EL (cell line): ENCODE measurements around the gene LCP1.
A peak's percentile ranks its signal among the peaks of the same experiment; 100 is the strongest.
"Not testable (repeated sequence)": the region's sequence is repeated elsewhere in the genome, so short reads cannot be mapped to it uniquely, and the experiment has no call there.

Experiments
- DNase-seq: peaks from one replicate; pipeline ENCODE4 v3.0.0-alpha.2; 2016

Gene LCP1

GRCh38 chr13:46179969-46180763, 1.8 kb downstream of the LCP1 start:
- no peak for DNase-seq

GRCh38 chr13:46179491-46179908, 2.5 kb downstream of the LCP1 start:
- no peak for DNase-seq

- no peak for DNase-seq
Observed at GRCh38 chr13:46178821-46179220, 3.2 kb downstream of the LCP1 start.

GRCh38 chr13:46178143-46178542, 3.8 kb downstream of the LCP1 start:
- DNase-seq, result no peak

- DNase-seq, result no peak
Observed at GRCh38 chr13:46176756-46177155, 5.2 kb downstream of the LCP1 start.

GRCh38 chr13:46173656-46174055, 8.3 kb downstream of the LCP1 start:
- no peak for DNase-seq

- no peak for DNase-seq
Observed at GRCh38 chr13:46172531-46172991, 9.4 kb downstream of the LCP1 start.

GRCh38 chr13:46171739-46172138, 10.2 kb downstream of the LCP1 start:
- DNase-seq, result no peak

- no peak for DNase-seq
Observed at GRCh38 chr13:46171217-46171616, 10.8 kb downstream of the LCP1 start.

GRCh38 chr13:46170687-46171086, 11.3 kb downstream of the LCP1 start:
- peak; percentile 3 for DNase-seq

- no peak for DNase-seq
Observed at GRCh38 chr13:46170268-46170667, 11.7 kb downstream of the LCP1 start.

- no peak for DNase-seq
Observed at GRCh38 chr13:46169758-46170157, 12.2 kb downstream of the LCP1 start.

GRCh38 chr13:46168783-46169182, 13.2 kb downstream of the LCP1 start:
- DNase-seq, result no peak

- DNase-seq, result peak; percentile 11
Observed at GRCh38 chr13:46168341-46168740, 13.6 kb downstream of the LCP1 start.

- DNase-seq, result no peak
Observed at GRCh38 chr13:46166947-46167610, 14.9 kb downstream of the LCP1 start.

- DNase-seq, result no peak
Observed at GRCh38 chr13:46166224-46166584, 15.8 kb downstream of the LCP1 start.

- peak; percentile 53 for DNase-seq
Observed at GRCh38 chr13:46165485-46166223, 16.3 kb downstream of the LCP1 start.

GRCh38 chr13:46164661-46165060, 17.3 kb downstream of the LCP1 start:
- DNase-seq, result no peak

GRCh38 chr13:46162741-46163140, 19.2 kb downstream of the LCP1 start:
- DNase-seq, result not testable (repeated sequence)

GRCh38 chr13:46160471-46161066, 21.4 kb downstream of the LCP1 start:
- DNase-seq, result peak; percentile 52

- DNase-seq, result no peak
Observed at GRCh38 chr13:46160065-46160464, 21.9 kb downstream of the LCP1 start.

- no peak for DNase-seq
Observed at GRCh38 chr13:46158983-46159382, 23.0 kb downstream of the LCP1 start.

GRCh38 chr13:46158222-46158621, 23.8 kb downstream of the LCP1 start:
- DNase-seq, result no peak
